ENCODE data around the gene GCN1.
A peak's percentile ranks its signal among the peaks of the same experiment; 100 is the strongest.

GCN1 gene

DNA sequence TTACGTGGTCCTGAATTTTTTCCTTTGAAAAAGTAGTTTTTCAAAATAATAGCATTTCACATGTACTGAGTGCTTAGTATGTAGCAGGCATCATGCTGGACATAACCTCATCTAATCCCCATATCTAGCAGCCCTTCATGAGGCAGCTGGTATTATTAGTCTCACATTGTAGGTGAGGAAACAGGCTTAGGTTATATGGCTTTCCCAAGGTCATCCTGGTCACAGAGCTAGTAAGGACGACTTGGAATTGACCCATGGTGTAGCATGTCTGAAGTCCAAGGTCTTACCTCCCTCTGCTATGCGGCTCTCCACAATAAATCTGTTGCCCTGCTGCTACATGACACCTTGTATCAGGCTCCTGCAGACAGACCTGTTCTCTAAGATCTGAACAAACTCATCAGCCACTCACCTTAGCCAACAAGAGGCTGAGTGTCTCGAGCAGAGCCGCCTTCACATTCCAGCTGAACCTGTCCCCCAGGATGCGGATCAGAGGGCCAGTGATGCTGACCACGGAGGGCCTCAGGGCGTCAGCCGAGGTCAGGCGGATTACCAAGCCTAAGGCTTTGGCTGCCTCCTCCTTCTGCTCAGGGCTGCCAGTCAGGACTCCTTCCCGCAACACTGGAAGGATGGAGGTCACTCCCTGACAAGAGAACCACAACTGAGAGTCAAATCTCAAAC, 58.3 kb downstream of the GCN1 start:
- no peak for DNase-seq

DNA sequence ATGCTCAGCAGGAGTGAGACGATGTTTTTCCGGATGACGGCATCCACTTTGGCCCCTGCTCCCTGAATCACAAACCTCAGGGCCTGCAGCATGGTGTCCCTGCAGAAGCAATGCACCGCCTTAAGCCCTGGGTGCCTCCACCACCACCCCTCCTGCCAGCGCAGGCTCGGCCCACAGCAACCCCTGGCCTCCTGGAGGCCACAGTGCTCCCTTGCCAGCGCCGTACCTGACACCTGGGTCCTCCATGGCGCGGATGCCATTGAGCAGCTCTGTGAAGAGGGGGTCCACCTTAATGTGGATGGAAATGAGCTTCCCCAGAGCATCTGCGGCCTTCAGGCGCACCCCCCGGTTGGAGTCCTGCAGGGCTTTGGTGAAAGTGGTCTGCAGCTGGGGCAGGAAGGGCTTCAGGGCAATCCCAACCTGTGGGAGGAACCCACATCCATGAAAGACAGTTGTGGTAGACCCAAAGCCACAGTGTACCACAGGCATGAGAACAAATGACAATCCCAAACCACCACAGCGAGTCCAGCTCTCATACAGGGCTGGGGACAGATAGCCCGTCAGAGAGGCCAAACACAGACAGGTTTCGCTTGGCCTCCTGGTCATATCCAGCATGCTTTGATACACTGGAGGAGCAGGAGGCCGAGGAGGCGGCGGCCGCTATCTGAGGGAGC, 60.1 kb downstream of the GCN1 start:
- DNase-seq = no peak

DNA sequence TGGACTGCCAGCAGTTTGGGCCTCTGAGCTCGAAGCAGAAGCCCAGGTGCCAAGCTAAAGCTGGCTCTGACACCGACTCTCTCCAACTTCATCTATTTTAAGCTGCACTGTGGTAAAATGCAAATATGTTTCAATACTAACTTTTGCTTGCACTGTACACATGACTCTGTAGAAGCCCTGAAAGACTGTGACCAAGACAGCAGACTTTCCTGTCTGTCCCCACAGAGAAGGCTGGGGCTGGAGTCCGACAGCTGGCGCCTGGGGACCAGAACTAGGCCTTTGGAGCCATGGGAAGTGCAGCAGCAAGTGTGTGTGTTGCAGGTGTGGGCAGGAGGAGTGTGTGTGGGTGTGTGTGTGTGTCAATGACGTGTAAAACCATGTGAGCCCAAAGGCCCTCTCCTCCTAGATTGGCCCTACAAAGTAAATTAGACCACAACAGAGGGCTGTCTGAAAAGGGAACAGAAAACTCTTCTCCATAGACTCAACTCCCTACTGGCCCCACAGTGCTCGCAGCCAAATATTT, 61.6 kb downstream of the GCN1 start:
- no peak for DNase-seq

DNA sequence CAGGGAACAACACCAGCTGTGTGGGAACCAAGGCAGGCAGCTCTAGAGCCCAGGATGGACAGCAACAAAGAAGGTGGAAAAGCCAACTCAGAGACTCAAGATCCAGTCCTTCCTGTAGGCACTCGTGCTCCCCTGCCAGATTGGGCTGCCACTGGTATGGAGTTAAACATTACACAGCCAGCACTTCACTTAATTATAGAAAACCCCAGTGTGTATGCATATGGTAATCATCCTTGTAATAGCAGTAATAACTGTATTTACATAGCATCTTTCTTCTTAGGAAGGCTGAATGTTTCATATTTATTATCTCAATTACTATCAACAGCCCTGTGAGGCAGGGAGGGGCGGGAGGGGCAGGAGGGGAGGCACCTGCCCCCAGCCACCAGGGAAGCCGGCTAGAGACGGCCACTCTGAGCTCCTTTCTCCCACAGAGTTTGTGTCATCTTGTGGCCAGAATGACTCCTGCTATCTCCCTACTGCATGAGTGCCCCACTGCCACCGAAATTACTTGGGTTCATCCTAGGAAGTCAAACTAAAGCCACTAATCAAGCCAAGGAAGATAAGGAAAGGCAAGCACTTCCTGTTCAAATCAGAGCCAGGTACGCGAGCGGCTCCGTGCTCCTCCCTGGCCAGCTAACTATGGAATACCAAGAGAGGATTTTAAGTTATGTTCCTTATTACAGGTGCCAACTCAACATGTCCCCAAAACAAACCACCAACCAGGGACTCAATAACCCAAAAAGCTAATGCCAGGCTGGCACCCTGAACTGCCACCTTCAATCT, 62.3 kb downstream of the GCN1 start:
- no peak for DNase-seq

DNA sequence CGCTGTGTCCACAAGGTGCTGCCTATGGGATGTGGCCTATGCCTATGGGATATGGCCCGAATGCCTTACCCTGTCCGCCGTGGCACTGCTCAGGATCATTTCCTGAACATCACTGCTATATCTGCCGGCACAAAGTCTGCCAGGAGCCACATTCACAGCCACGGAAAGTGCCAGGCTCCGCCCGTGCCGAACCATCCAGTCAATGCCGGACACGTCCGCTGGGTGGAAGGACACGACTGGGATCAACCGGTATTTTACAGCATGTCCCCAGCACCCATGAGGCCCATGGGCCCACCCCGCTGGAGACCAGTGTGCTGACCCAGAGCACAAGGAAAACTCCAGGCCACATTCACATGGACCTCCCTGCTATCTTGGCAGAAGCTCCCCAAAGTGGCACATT, 63.4 kb downstream of the GCN1 start:
- no peak for DNase-seq

GRCh38 chr12:120130011-120130410, 64.5 kb downstream of the GCN1 start:
- DNase-seq = no peak

DNA sequence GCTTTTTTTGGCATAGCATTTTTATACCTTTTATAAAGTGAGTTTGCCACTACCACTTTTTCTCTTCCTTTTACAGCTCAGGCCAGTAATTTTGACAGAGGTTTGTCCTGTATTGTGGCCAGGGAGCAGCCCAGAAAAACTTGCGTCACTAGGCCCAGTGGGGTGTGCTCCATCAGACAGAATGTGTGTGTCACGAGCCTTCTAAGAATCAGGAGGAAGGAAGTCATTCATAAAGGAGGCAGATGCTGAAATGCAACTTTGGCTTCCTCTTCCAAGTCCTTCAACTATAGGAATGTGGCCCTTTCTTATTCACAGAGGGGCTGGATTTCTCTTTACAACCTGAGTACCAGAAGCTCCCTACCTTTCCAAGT, 67.9 kb downstream of the GCN1 start:
- DNase-seq = no peak

DNA sequence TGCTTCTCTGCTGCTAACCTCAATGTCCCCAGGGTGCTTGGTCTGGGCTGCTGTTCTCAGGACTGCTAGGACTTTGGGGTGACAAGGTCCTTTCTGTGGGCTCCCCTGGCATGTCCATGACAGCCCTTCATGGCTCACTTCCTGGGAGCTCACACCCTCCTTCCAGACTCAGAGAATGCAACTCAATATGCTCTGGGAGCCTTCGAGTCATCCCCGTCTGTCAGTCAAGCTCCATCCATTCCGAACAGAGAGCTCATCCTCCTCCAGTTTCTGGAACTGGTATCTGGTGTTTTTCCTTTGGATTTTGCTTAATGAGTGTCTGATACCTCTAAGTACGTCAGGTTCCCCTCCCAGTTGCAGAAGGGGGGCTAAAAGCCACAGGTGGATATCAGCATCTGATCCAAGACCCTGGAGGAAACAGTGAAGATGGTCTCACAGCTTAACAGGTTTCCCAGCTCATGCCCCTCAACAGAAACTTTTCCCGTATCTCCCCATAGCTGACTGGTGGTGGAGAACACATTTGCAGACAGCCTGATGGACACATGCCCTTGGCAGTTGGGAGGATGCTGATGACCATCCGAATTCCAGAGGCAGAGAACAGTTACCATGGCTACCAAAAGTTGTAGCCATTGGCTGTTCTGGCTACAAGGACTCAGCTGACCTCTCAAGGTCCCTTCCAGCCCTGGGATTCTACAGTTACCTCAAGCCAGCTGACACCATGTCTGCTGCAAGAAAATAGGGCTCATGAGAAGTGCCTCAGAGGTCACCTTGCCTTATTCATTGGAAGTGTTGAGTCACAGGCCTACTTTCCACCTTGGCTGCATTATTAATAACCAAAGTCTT, 68.5 kb downstream of the GCN1 start:
- no peak for DNase-seq

DNA sequence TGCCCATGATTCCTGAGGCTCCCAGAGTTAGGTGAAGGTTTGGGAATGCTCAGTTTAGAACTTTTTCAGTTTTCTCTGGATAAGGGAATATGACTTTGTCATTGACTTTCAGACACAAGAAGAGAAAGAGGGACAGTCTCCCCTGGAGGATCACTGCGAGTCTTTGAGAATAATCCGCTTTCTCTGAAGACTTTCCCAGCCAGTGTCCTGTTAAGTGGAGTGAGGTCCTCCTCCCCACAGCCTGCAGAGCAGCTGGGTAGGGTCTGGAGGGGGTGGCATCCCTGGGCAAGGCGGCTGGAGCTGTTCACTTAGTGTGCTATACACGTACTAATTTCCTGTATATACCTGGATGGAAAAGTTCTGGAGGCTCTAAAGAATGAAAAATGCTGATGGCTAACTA, 69.5 kb downstream of the GCN1 start:
- no peak for DNase-seq

- no peak for DNase-seq
Observed at GRCh38 chr12:120121766-120122293, 72.7 kb downstream of the GCN1 start.

GRCh38 chr12:120121343-120121742, 73.2 kb downstream of the GCN1 start:
- no peak for DNase-seq

- peak in 1 of 2 experiments; percentile 43 for DNase-seq
Observed at GRCh38 chr12:120119271-120119973, 75.1 kb downstream of the GCN1 start.

GRCh38 chr12:120118321-120119061, 76.0 kb downstream of the GCN1 start:
- no peak for DNase-seq

DNA sequence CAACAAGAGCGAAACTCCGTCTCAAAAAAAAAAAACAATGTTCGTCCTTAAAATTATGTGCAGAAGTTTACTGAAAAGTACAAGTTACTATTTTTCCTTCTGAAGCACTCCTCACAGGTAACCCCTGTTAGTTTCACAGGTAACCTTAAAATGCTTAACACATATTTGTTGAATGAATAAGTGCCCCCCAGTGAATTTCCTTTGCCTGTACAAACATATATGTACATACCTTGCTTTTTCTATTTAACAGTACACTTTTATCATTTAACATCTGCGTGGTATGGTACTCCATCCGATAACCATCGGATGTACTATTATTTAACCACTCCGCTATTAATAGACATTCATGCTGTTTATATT, 76.6 kb downstream of the GCN1 start:
- DNase-seq = no peak

- peak; percentile 95 to 98 for DNase-seq
Observed at GRCh38 chr12:120116792-120117651, 77.5 kb downstream of the GCN1 start.

DNA sequence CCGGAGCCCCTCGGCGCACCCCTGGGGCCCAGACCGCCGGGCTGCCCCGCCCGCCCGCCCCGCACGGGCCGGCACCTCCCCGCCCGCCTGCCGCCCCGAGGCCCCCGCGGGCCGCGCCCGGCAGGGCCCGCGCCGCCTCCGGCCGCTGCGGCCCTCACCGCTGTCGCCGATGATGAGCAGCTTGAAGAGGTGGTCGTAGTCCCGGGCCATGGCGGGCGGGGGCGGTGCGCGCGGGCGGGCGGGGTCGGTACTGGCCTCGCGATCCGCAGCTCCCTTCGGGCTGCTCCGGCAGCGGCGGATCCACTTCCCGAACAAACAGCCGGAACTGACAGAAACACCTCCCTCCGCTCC, 78.1 kb downstream of the GCN1 start, which contains the start of gene RAB35:
Gene RAB35, minus strand, starts transcription at position 313 of the 351 bp plus-strand sequence. Its CDS starts 103 bp downstream, at position 210.
- no peak for DNase-seq

GRCh38 chr12:120115692-120116440, 78.6 kb downstream of the GCN1 start:
- no peak for DNase-seq

DNA sequence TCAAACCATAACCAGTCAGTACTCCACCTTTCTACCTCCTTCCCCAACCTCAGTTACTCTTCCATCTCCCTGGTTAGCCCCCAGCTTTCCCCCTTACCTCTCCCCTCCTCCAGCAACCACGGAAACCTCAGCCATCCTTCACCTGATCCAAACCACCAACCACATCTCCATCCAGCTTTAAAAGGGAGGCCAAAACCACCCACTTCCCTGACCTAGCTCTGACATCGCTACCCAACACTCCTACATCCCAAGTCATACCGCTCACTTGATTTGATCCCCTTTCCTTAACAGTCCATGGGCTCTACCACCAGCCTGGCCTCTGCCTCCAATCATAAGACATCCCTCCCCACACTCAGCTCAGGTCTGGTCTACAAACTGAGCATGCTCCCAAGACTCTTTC, 79.4 kb downstream of the GCN1 start:
- DNase-seq = no peak

All from stimulated activated CD4-positive, alpha-beta T cell treated with anti-CD3 and anti-CD28 coated beads, Interleukin-4, amount 100 ng/mL, for 4 hours (primary cell).